22Rv1 (cell line): ENCODE results near the gene BTBD8.

ENCODE experiments used
- ZFX ChIP-seq: fragments of 450-650 bp; IDR thresholded peaks from 2 replicates; pipeline ENCODE4 v1.6.1; 2017; ENCODE audit warnings: antibody characterized with exemption, borderline replicate concordance
- TF ChIP-seq, protein P1 (sequence below): fragments of 450-650 bp; IDR thresholded peaks from 2 replicates; pipeline ENCODE4 v1.5.1; 2017; ENCODE audit warnings: mild to moderate bottlenecking

DNA sequence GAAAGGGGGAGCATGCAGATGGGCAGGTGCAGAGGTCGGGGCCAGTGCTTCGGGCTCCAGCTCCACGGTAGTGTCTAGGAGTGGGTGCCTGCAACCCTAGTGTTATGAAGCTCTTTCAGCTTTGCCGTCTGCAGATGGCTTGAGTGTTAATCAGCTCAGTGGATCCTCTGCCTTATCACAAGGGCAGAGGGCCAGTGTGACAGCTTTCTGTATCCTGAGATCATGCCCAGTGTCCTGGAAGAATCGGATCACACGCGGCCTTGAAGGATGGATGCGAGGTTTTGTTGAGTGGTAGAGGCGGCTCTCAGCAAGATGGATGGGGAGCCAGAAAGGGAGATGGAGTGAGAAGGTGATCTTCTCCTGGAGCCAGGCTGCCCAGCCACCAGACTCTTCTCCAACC is 112.1 kb downstream of the BTBD8 start:
- TF ChIP-seq, protein P1, sequence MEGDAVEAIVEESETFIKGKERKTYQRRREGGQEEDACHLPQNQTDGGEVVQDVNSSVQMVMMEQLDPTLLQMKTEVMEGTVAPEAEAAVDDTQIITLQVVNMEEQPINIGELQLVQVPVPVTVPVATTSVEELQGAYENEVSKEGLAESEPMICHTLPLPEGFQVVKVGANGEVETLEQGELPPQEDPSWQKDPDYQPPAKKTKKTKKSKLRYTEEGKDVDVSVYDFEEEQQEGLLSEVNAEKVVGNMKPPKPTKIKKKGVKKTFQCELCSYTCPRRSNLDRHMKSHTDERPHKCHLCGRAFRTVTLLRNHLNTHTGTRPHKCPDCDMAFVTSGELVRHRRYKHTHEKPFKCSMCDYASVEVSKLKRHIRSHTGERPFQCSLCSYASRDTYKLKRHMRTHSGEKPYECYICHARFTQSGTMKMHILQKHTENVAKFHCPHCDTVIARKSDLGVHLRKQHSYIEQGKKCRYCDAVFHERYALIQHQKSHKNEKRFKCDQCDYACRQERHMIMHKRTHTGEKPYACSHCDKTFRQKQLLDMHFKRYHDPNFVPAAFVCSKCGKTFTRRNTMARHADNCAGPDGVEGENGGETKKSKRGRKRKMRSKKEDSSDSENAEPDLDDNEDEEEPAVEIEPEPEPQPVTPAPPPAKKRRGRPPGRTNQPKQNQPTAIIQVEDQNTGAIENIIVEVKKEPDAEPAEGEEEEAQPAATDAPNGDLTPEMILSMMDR: no peak
- no peak for TF ChIP-seq ZFX
